ENCODE data around the gene EXOC3L4.

Gene EXOC3L4

DNA sequence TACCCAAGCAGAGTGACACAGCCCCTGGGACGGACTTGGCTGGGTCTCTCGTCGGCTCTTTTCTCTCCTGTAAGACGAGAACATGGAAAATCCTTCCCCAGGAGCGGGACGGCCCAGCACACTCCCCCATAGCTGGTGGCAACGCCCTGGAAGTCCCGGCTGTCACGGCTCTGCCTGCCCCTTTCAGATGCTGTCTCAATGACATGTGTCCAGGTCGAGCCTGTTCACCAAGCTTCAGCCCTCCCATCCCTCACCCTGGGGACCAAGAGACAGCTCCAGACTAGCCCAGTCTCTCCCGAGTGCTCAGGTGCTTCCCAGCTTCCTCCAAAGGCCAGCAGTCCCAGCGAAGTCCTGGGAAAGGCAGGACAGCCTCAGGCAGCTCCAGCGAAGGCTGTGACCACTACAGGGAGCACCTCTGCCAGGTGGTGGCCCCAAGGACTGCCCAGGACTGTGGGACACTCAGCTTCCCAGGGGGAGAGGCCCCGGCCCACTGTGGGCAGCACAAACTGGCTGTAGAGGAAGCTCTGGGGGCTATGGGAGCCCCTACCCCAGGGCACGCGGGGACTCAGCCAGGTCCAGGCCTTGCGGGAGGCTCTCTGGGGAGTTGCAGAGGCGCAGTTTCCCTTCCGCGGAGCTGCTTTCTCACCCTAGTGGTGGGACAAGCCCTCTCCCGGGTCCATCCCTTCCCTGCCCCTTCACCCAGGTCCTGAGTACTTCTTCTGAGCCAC, 62.3 kb downstream of the EXOC3L4 start:
- Mint-ChIP-seq H3K27ac (no peak overlapping the region), H3K4me3 (no peak overlapping the region)

GRCh38 chr14:103157969-103158368, 63.4 kb downstream of the EXOC3L4 start:
- CTCF ChIA-PET, result interaction anchor here (1.0 to 1.4 kb wide), 2 partner anchors 13 to 53 kb away, joined by 3 to 5 read pairs; no protein-coding TSS in a partner anchor
- peaks cover 9% of the 10 kb centered on the region for H3K27me3 Mint-ChIP-seq
- H3K27ac Mint-ChIP-seq, result no peak overlapping the region
- H3K4me1 Mint-ChIP-seq, result no peaks in the 10 kb centered on the region
- H3K9me3 Mint-ChIP-seq, result no peaks in the 10 kb centered on the region
- H3K4me3 Mint-ChIP-seq, result no peak overlapping the region
- no peaks in the 10 kb centered on the region for H3K36me3 Mint-ChIP-seq
- DNase-seq, result no peak

More for the DNA sequence above, 62.3 kb downstream of the EXOC3L4 start:
- H3K27me3 Mint-ChIP-seq, result peaks cover 9% of the 10 kb centered on the region
- H3K4me1 Mint-ChIP-seq, result no peaks in the 10 kb centered on the region
- CTCF ChIA-PET, result interaction anchor here (1.3 kb wide), 1 partner anchor 52 kb away, joined by 3 read pairs; no protein-coding TSS in a partner anchor
- no peaks in the 10 kb centered on the region for H3K36me3 Mint-ChIP-seq
- DNase-seq, result no peak
- no peaks in the 10 kb centered on the region for H3K9me3 Mint-ChIP-seq

GRCh38 chr14:103158688-103159087, 64.2 kb downstream of the EXOC3L4 start:
- peaks cover 15% of the 10 kb centered on the region for H3K27me3 Mint-ChIP-seq
- no peaks in the 10 kb centered on the region for H3K9me3 Mint-ChIP-seq
- no peaks in the 10 kb centered on the region for H3K4me1 Mint-ChIP-seq
- no peak overlapping the region for H3K4me3 Mint-ChIP-seq
- H3K36me3 Mint-ChIP-seq, result no peaks in the 10 kb centered on the region
- no peak overlapping the region for H3K27ac Mint-ChIP-seq
- CTCF ChIA-PET, result interaction anchor here (1.0 to 1.4 kb wide), 2 partner anchors 12 to 54 kb away, joined by 3 to 5 read pairs; no protein-coding TSS in a partner anchor
- no peak for DNase-seq

Data from activated naive CD4-positive, alpha-beta T cell treated with anti-CD3 and anti-CD28 coated beads, Interleukin-2, amount 10 ng/mL, durations not matched to agents 7 days and 5 days (primary cell).